Spleen (tissue), 11 donors: ENCODE results near the gene EPHA4. TPM values are rescaled to one million over a fixed set of nuclear protein-coding genes. Genes with fewer than 3 reads are reported as not detected.

Experiments
- DNase-seq: peaks from one replicate; pipeline ENCODE4 v3.0.0-alpha.2; 2020
- H3K27ac ChIP-seq, 8 donors: fragments of 200-600 bp; sonication (generic) in 7 of 8; 1 replicate in 4 of 8; 2 replicates in 4 of 8; pipeline versions ENCODE4 v1.5.0 to v1.8.0; 2016 to 2021; ENCODE audit warnings: inconsistent platforms in 4 of 8, mild to moderate bottlenecking in 4 of 8, moderate library complexity in 1 of 8
- H3K27me3 ChIP-seq, 7 donors: fragments of 200-600 bp; sonication (generic) in 6 of 7; replicated peaks in 1 of 7; 1 replicate in 4 of 7; 2 replicates in 3 of 7; pipeline versions ENCODE4 v1.5.0 to v1.8.0; 2016 to 2021; ENCODE audit warnings: inconsistent platforms in 3 of 7, mild to moderate bottlenecking in 1 of 7
- H3K36me3 ChIP-seq, 6 donors: fragments of 200-600 bp; sonication (generic) in 5 of 6; 1 replicate in 4 of 6; 2 replicates in 2 of 6; pipeline versions ENCODE4 v1.5.0 to v1.8.0; 2016 to 2021; ENCODE audit warnings: inconsistent platforms in 2 of 6
- H3K4me1 ChIP-seq, 6 donors: fragments of 200-600 bp; sonication (generic) in 5 of 6; 1 replicate in 3 of 6; 2 replicates in 3 of 6; pipeline versions ENCODE4 v1.5.0 to v1.8.0; 2016 to 2021; ENCODE audit warnings: inconsistent platforms in 3 of 6
- H3K4me3 ChIP-seq, 8 donors: fragments of 200-600 bp; sonication (generic) in 7 of 8; 1 replicate in 4 of 8; 2 replicates in 4 of 8; pipeline versions ENCODE4 v1.5.0 to v1.8.0; 2016 to 2021; ENCODE audit warnings: inconsistent platforms in 4 of 8, mild to moderate bottlenecking in 4 of 8, moderate library complexity in 2 of 8
- H3K9me3 ChIP-seq, 8 donors: fragments of 200-600 bp; sonication (generic) in 7 of 8; 1 replicate in 4 of 8; 2 replicates in 4 of 8; pipeline versions ENCODE4 v1.5.0 to v1.8.0; 2016 to 2021; ENCODE audit warnings: inconsistent platforms in 4 of 8
- POLR2A ChIP-seq, 3 donors: fragments of 450-650 bp; IDR thresholded peaks; one replicate each; pipeline ENCODE4 v1.5.1; 2017; ENCODE audit warnings: antibody characterized with exemption in 3 of 3, mild to moderate bottlenecking in 1 of 3
- POLR2AphosphoS5 ChIP-seq, 3 donors: sonication (generic); formaldehyde crosslinking; IDR thresholded peaks; one replicate each; pipeline ENCODE4 v1.5.1; 2017; ENCODE audit warnings: antibody characterized with exemption in 3 of 3
- WGBS, 5 donors: extraction: QIAGEN DNeasy Blood & Tissue Kit in 3 of 5; methylation state at CpG; one replicate each; pipeline versions ENCODE4 v1.1.5 to v1.1.7; 2013 to 2018; 5-methylcytosine and 5-hydroxymethylcytosine counted together
- intact Hi-C: fragments of 100-400 bp; cut with DNase I; formaldehyde crosslinking; loops from one replicate; pipeline ENCODE4 v1.15.0; 2023; ENCODE audit warnings: low total_unique reads
- polyA plus RNA-seq, 3 donors: library from polyadenylated mRNA; stranded (reverse); fragments of 200-250 nt; gene quantifications; one replicate each; pipeline ENCODE4 v1.2.1, GENCODE V29; 2013
- total RNA-seq, 7 donors: library from RNA; depleted of rRNA in 3 of 7; stranded (reverse); fragments of >200 nt in 3 of 7; fragmentation: NEBNext Ultra II Directional in 4 of 7; extraction: Animal tissue kit (Norgen Biotek cat#: 25700) in 4 of 7; gene quantifications; one replicate each; pipeline versions ENCODE4 v1.1.0 to v1.2.1, GENCODE V29; 2016 to 2021
- TF ChIP-seq, protein P1 (sequence below), 11 experiments: fragments of 200-600 bp in 7 of 11; fragments of 450-650 bp in 4 of 11; sonication (generic) in 4 of 11; IDR thresholded peaks in 8 of 11; conservative IDR thresholded peaks in 3 of 11; 1 replicate in 7 of 11; 2 replicates in 4 of 11; pipeline versions ENCODE4 v1.4.0 to v1.8.0; 2016 to 2021; ENCODE audit warnings: antibody characterized with exemption in 11 of 11, inconsistent platforms in 4 of 11, mild to moderate bottlenecking in 1 of 11
- donor health status: healthy with polysubstance abuse.
- donor health status: DM: no; HTN: no; CAD: no; lungs with moderate emphysema.
- donor health status: DM: no; HTN: no; CAD: no.
- donor health status: Bipolar disorder and iron deficiency.
- donor health status: healthy.
- donor health status: DM: no; HTN: no; CAD: no.
- donor health status: DM: yes; HTN: yes; CAD: no.

EPHA4 gene
- total and polyA plus RNA-seq, 10 donors: 0.80 to 21.0 (median 14.0) TPM

GRCh38 chr2:221468317-221468716 lies 103.8 kb downstream of the EPHA4 start:
- Histone ChIP-seq H3K4me3 (no peak overlapping the region), H3K4me1 (peaks cover 0 to 27% (median 0%) of the 10 kb centered on the region in 6 donors), H3K27ac (no peak overlapping the region), H3K27me3 (no peaks in the 10 kb centered on the region), H3K36me3 (no peaks in the 10 kb centered on the region), H3K9me3 (no peaks in the 10 kb centered on the region)
- intact Hi-C loops: no loop called here
- WGBS, 5 donors: 69 to 84% (median 78%) methylated on average over 2 of the region's 2 CpGs
- no peak for DNase-seq
- no peak for TF ChIP-seq POLR2AphosphoS5 (IDR thresholded peaks at IDR 0.05)
- TF ChIP-seq, protein P1, sequence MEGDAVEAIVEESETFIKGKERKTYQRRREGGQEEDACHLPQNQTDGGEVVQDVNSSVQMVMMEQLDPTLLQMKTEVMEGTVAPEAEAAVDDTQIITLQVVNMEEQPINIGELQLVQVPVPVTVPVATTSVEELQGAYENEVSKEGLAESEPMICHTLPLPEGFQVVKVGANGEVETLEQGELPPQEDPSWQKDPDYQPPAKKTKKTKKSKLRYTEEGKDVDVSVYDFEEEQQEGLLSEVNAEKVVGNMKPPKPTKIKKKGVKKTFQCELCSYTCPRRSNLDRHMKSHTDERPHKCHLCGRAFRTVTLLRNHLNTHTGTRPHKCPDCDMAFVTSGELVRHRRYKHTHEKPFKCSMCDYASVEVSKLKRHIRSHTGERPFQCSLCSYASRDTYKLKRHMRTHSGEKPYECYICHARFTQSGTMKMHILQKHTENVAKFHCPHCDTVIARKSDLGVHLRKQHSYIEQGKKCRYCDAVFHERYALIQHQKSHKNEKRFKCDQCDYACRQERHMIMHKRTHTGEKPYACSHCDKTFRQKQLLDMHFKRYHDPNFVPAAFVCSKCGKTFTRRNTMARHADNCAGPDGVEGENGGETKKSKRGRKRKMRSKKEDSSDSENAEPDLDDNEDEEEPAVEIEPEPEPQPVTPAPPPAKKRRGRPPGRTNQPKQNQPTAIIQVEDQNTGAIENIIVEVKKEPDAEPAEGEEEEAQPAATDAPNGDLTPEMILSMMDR (IDR thresholded peaks at IDR 0.05 in 8 of 11, conservative IDR thresholded peaks at IDR 0.05 in 3 of 11): no peak
- no peak for TF ChIP-seq POLR2A (IDR thresholded peaks at IDR 0.05)

- H3K27me3 ChIP-seq: peaks cover 0 to 5% (median 0%) of the 10 kb centered on the region in 7 donors
- 64 to 77% (median 66%) methylated on average over 2 of the region's 2 CpGs for WGBS, 5 donors
- no peak overlapping the region for H3K27ac ChIP-seq
- no peak for TF ChIP-seq POLR2AphosphoS5 (IDR thresholded peaks at IDR 0.05)
- TF ChIP-seq, protein P1 (IDR thresholded peaks at IDR 0.05 in 8 of 11, conservative IDR thresholded peaks at IDR 0.05 in 3 of 11): no peak
- TF ChIP-seq POLR2A (IDR thresholded peaks at IDR 0.05): no peak
- no peak overlapping the region for H3K4me3 ChIP-seq
- H3K9me3 ChIP-seq: no peaks in the 10 kb centered on the region
- no peaks in the 10 kb centered on the region for H3K36me3 ChIP-seq
- H3K4me1 ChIP-seq: peaks cover 0 to 31% (median 0%) of the 10 kb centered on the region in 6 donors
- intact Hi-C loops: no loop called here
- no peak for DNase-seq
Measured at GRCh38 chr2:221467610-221468009, 104.5 kb downstream of the EPHA4 start.

GRCh38 chr2:221466744-221467143 lies 105.4 kb downstream of the EPHA4 start:
- DNase-seq: no peak
- H3K27ac ChIP-seq: no peak overlapping the region
- H3K4me3 ChIP-seq: no peak overlapping the region
- H3K9me3 ChIP-seq: no peaks in the 10 kb centered on the region
- H3K27me3 ChIP-seq: peaks cover 0 to 5% (median 0%) of the 10 kb centered on the region in 7 donors
- intact Hi-C loops: no loop called here
- WGBS, 5 donors: 94 to 99% (median 96%) methylated on average over 5 of the region's 5 CpGs
- TF ChIP-seq POLR2A (IDR thresholded peaks at IDR 0.05) (no peak), POLR2AphosphoS5 (IDR thresholded peaks at IDR 0.05) (no peak)
- TF ChIP-seq, protein P1 (IDR thresholded peaks at IDR 0.05 in 8 of 11, conservative IDR thresholded peaks at IDR 0.05 in 3 of 11): no peak
- H3K4me1 ChIP-seq: peaks cover 0 to 31% (median 0%) of the 10 kb centered on the region in 6 donors
- H3K36me3 ChIP-seq: no peaks in the 10 kb centered on the region

GRCh38 chr2:221465776-221466175 lies 106.3 kb downstream of the EPHA4 start:
- Histone ChIP-seq H3K27ac (no peak overlapping the region), H3K36me3 (no peaks in the 10 kb centered on the region), H3K4me3 (peak overlapping the region in 1 of 8 donors; percentile 12), H3K9me3 (no peaks in the 10 kb centered on the region), H3K4me1 (peaks cover 0 to 31% (median 0%) of the 10 kb centered on the region in 6 donors), H3K27me3 (peaks cover 0 to 5% (median 0%) of the 10 kb centered on the region in 7 donors)
- no peak for TF ChIP-seq POLR2AphosphoS5 (IDR thresholded peaks at IDR 0.05)
- TF ChIP-seq, protein P1 (IDR thresholded peaks at IDR 0.05 in 8 of 11, conservative IDR thresholded peaks at IDR 0.05 in 3 of 11): no peak
- no peak for TF ChIP-seq POLR2A (IDR thresholded peaks at IDR 0.05)
- 28 to 54% (median 45%) methylated on average over 11 of the region's 11 CpGs for WGBS, 5 donors
- no peak for DNase-seq
- intact Hi-C loops: no loop called here
